Measurements from ENCODE around the gene FECH. TPM values are rescaled to one million over a fixed set of nuclear protein-coding genes. Genes with fewer than 3 reads are reported as not detected.

Gene FECH
- total and polyA plus RNA-seq, 7 experiments from 2014 or later, result 11.7 to 19.4 (median 14.2) TPM

DNA sequence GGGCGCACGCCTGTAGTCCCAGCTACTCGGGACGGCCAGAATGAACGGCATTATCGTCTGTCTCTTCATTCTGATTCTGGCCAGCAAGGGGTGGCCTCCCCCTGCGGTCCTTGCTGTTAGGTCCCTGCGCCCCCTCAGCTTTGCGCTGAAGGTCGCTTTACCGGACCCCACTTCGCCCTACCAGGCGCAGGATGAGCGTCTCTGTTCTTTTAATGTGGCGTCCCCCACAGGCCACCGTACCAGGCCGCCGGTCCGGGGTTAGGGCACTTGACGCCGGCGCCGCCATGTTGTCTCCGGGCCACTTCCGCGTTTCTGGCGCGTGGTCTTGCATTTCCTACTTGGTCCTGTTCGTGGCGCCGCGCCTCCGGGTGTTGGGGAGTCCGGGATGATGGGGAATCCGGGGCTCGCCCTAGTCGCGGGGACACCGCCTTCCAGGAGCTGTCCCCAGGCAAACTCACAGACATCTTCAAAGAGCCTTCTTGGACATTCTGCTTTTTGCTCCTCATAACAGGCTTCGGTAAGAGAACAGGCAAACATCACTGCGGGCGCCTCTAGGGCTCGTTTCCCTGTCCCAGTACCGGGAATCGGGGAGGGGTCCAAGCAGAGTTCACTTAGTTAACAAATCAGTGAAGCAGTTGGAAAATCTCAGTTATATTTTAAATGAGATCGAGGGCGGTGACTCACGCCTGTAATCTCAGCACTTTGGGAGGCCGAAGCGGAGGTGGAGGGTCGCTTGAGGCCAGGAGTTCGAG, 43.7 kb upstream of the FECH start:
- CTCF ChIA-PET, result interaction anchor here (2.3 kb wide), 1 partner anchor 9 kb away, joined by 10 read pairs; the partner anchor contains the start of gene NARS1
- H3K36me3 Mint-ChIP-seq, result peaks cover 0 to 8% (median 0%) of the 10 kb centered on the region in 5 donors
- Histone ChIP-seq H3K9me3 (ENCODE audit: control insufficient read depth in 2 of 3, low read length in 3 of 3) (no peaks in the 10 kb centered on the region), H3K36me3 (ENCODE audit: control insufficient read depth in 2 of 3, insufficient read depth in 3 of 3, low read length in 3 of 3) (no peaks in the 10 kb centered on the region), H3K4me1 (ENCODE audit: control insufficient read depth in 2 of 2, insufficient read depth in 2 of 2, low read length in 2 of 2) (peaks cover 10 to 11% of the 10 kb centered on the region in 2 donors), H3K27ac (ENCODE audit: low read depth, low read length) (peak overlapping the region; percentile 79), H3K4me3 (ENCODE audit: low read length) (peak overlapping the region; percentile 88), H3K27me3 (ENCODE audit: control insufficient read depth in 2 of 2, insufficient read depth in 2 of 2, low read length in 2 of 2) (no peaks in the 10 kb centered on the region)
- intact Hi-C loops (cut with micrococcal nuclease), result loop anchor here (1.0 to 2.0 kb wide), 9 partner anchors 9 to 1509 kb away; partner anchors contain the start of genes FECH (in 2 of the 2), NARS1 (in 2 of the 2), WDR7 (in 2 of the 2) and NEDD4L (in 1 of the 2)
- DNase-seq, result peak; percentile 89 to 95 (median 93)
- peak overlapping the region; percentile 84 to 99 (median 97) for H3K27ac Mint-ChIP-seq
- POLR2A ChIA-PET, result interaction anchor here (0.7 to 2.7 kb wide), 3 partner anchors 8 to 10 kb away, joined by 4 to 19 read pairs (median 4); partner anchors contain the start of gene NARS1
- peaks cover 0 to 4% (median 0%) of the 10 kb centered on the region in 11 donors for H3K9me3 Mint-ChIP-seq
- peaks cover 9 to 23% (median 20%) of the 10 kb centered on the region in 7 donors for H3K4me1 Mint-ChIP-seq
- H3K4me3 Mint-ChIP-seq, result peak overlapping the region; percentile 88 to 98 (median 96)
- H3K27me3 Mint-ChIP-seq, result no peaks in the 10 kb centered on the region
- ATAC-seq, result peak; percentile 99

DNA sequence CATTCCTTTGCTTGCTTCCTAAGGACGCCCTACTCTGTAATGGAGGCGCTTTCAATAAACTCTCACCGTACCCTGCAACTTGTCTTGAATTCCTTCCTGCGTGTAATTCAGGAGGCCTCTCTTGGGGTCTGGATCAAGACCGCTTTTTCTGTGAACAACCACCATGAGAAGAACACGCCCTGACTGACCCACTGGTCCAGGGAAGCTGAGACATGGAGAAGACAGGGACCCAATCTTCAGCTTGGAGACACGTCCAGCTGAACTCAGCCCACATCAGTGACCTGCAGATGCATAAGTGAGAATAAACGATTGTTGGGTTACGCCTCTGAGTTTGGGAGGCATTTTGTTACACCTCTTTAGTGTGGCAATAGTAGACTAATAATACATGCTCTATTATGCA, 42.9 kb upstream of the FECH start:
- Mint-ChIP-seq H3K36me3 (peaks cover 0 to 6% (median 0%) of the 10 kb centered on the region in 5 donors), H3K4me1 (peaks cover 9 to 21% (median 20%) of the 10 kb centered on the region in 7 donors), H3K4me3 (peak overlapping the region; percentile 88 to 98 (median 96)), H3K9me3 (peaks cover 0 to 4% (median 0%) of the 10 kb centered on the region in 11 donors), H3K27me3 (no peaks in the 10 kb centered on the region), H3K27ac (peak overlapping the region in 8 of 9 donors; percentile 13 to 99 (median 98))
- DNase-seq (no peak), ATAC-seq (no peak)
- H3K9me3 ChIP-seq (ENCODE audit: control insufficient read depth in 2 of 3, low read length in 3 of 3), result no peaks in the 10 kb centered on the region
- POLR2A ChIA-PET, result interaction anchor here (0.7 to 2.7 kb wide), 2 partner anchors 7 to 9 kb away, joined by 4 to 19 read pairs; partner anchors contain the start of gene NARS1
- H3K36me3 ChIP-seq (ENCODE audit: control insufficient read depth in 2 of 3, insufficient read depth in 3 of 3, low read length in 3 of 3), result no peaks in the 10 kb centered on the region
- no peaks in the 10 kb centered on the region for H3K27me3 ChIP-seq (ENCODE audit: control insufficient read depth in 2 of 2, insufficient read depth in 2 of 2, low read length in 2 of 2)
- peak overlapping the region; percentile 88 for H3K4me3 ChIP-seq (ENCODE audit: low read length)
- intact Hi-C loops (cut with micrococcal nuclease), result no loop called here
- peak overlapping the region; percentile 79 for H3K27ac ChIP-seq (ENCODE audit: low read depth, low read length)
- peaks cover 10 to 11% of the 10 kb centered on the region in 2 donors for H3K4me1 ChIP-seq (ENCODE audit: control insufficient read depth in 2 of 2, insufficient read depth in 2 of 2, low read length in 2 of 2)
- CTCF ChIA-PET, result interaction anchor here (2.3 kb wide), 1 partner anchor 8 kb away, joined by 10 read pairs; the partner anchor contains the start of gene NARS1

DNA sequence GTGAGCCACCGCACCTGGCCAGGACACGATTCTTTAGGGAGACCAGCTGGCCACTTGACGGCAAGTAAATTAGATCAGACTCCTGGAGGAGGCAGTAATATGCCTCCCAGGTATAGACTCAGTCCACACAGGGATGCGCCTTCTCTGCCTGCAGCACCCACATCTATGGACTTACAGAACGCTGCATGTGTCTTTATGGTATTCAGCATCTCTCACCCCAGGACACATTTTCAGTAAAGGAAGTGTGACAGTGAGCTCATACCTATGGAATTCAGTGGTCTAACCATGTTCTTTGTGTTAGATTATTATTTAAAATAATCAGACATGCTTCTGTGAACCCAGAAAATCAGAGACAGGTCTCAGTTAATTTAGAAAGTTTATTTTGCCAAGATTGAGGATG, 41.0 kb upstream of the FECH start:
- ATAC-seq, result no peak
- Mint-ChIP-seq H3K27me3 (no peaks in the 10 kb centered on the region), H3K36me3 (peaks cover 0 to 4% (median 0%) of the 10 kb centered on the region in 5 donors), H3K4me3 (no peak overlapping the region), H3K4me1 (peaks cover 11 to 21% (median 18%) of the 10 kb centered on the region in 7 donors), H3K9me3 (peaks cover 0 to 3% (median 0%) of the 10 kb centered on the region in 11 donors), H3K27ac (peak overlapping the region in 2 of 9 donors; percentile 16 to 27)
- ChIA-PET CTCF (interaction anchor here (0.6 kb wide), 1 partner anchor 202 kb away, joined by 5 read pairs; no protein-coding TSS in a partner anchor), POLR2A (no interaction called here)
- no peak for DNase-seq
- no peaks in the 10 kb centered on the region for H3K9me3 ChIP-seq (ENCODE audit: control insufficient read depth in 2 of 3, low read length in 3 of 3)
- H3K27ac ChIP-seq (ENCODE audit: low read depth, low read length), result no peak overlapping the region
- no peak overlapping the region for H3K4me3 ChIP-seq (ENCODE audit: low read length)
- no peaks in the 10 kb centered on the region for H3K27me3 ChIP-seq (ENCODE audit: control insufficient read depth in 2 of 2, insufficient read depth in 2 of 2, low read length in 2 of 2)
- H3K36me3 ChIP-seq (ENCODE audit: control insufficient read depth in 2 of 3, insufficient read depth in 3 of 3, low read length in 3 of 3), result no peaks in the 10 kb centered on the region
- intact Hi-C loops (cut with micrococcal nuclease), result no loop called here
- peaks cover 10 to 13% of the 10 kb centered on the region in 2 donors for H3K4me1 ChIP-seq (ENCODE audit: control insufficient read depth in 2 of 2, insufficient read depth in 2 of 2, low read length in 2 of 2)

DNA sequence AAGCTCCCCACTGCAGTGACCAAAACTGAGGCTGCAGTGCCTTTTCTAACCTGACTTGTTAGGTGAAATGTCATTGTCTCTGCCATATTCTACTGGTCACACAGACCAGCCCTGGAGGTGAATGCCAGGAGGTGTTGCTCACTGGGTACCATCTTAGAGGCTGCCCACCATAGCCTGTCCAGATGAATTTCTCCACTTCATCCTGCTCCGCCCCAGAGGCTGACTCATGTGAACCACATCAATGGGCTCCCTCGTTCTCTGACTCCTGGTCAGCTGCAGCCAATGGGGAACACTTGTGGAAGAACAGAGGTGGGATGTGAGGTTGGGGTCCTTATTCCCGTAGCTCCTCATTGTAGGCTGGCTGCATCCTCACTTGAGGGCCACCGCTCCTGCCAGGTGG, 38.5 kb upstream of the FECH start:
- ChIA-PET POLR2A (no interaction called here), CTCF (no interaction called here)
- peaks cover 7 to 22% (median 16%) of the 10 kb centered on the region in 7 donors for H3K4me1 Mint-ChIP-seq
- no peaks in the 10 kb centered on the region for H3K9me3 ChIP-seq (ENCODE audit: control insufficient read depth in 2 of 3, low read length in 3 of 3)
- no peak for ATAC-seq
- H3K4me3 ChIP-seq (ENCODE audit: low read length), result no peak overlapping the region
- no peak for DNase-seq
- H3K27ac Mint-ChIP-seq, result no peak overlapping the region
- H3K4me1 ChIP-seq (ENCODE audit: control insufficient read depth in 2 of 2, insufficient read depth in 2 of 2, low read length in 2 of 2), result peaks cover 13 to 18% of the 10 kb centered on the region in 2 donors
- H3K36me3 Mint-ChIP-seq, result peaks cover 0 to 2% (median 0%) of the 10 kb centered on the region in 5 donors
- no peaks in the 10 kb centered on the region for H3K27me3 ChIP-seq (ENCODE audit: control insufficient read depth in 2 of 2, insufficient read depth in 2 of 2, low read length in 2 of 2)
- H3K4me3 Mint-ChIP-seq, result peak overlapping the region in 1 of 10 donors; percentile 16
- H3K9me3 Mint-ChIP-seq, result no peaks in the 10 kb centered on the region
- H3K27me3 Mint-ChIP-seq, result no peaks in the 10 kb centered on the region
- H3K36me3 ChIP-seq (ENCODE audit: control insufficient read depth in 2 of 3, insufficient read depth in 3 of 3, low read length in 3 of 3), result no peaks in the 10 kb centered on the region
- H3K27ac ChIP-seq (ENCODE audit: low read depth, low read length), result no peak overlapping the region
- intact Hi-C loops (cut with micrococcal nuclease), result loop anchor here in 1 of 2 donors (5.0 kb wide), 2 partner anchors 497 to 1732 kb away; partner anchors contain the start of gene LMAN1

DNA sequence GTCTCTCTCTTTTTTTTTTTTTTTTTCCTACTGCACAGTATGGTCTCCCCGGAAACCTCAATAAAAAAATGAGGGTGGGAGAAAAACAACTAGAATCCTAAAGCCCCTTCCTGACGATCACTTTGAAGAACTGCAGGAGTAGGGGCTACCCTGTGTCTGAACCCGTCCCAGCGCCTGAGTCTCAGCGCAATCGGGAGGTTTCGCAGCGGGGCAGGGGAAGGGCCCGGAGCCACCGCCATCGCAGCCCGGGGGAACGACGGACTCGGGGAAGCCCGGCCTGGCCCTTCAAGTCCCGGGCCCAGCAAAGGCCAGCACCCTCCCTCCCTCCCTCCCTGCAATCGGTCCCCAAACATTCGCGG, 34.7 kb upstream of the FECH start:
- DNase-seq (no peak), ATAC-seq (peak; percentile 4)
- Histone ChIP-seq H3K9me3 (ENCODE audit: control insufficient read depth in 2 of 3, low read length in 3 of 3) (no peaks in the 10 kb centered on the region), H3K4me3 (ENCODE audit: low read length) (peak overlapping the region; percentile 84), H3K36me3 (ENCODE audit: control insufficient read depth in 2 of 3, insufficient read depth in 3 of 3, low read length in 3 of 3) (peaks cover 0 to 4% (median 0%) of the 10 kb centered on the region in 3 experiments), H3K27me3 (ENCODE audit: control insufficient read depth in 2 of 2, insufficient read depth in 2 of 2, low read length in 2 of 2) (no peaks in the 10 kb centered on the region), H3K27ac (ENCODE audit: low read depth, low read length) (peak overlapping the region; percentile 85), H3K4me1 (ENCODE audit: control insufficient read depth in 2 of 2, insufficient read depth in 2 of 2, low read length in 2 of 2) (peaks cover 13 to 19% of the 10 kb centered on the region in 2 donors)
- H3K4me3 Mint-ChIP-seq, result peak overlapping the region; percentile 89 to 99 (median 96)
- ChIA-PET POLR2A (interaction anchor here (0.6 to 1.8 kb wide), 6 partner anchors 9 to 982 kb away, joined by 3 to 19 read pairs (median 5); partner anchors contain the start of gene FECH), CTCF (interaction anchor here (1.8 kb wide), 1 partner anchor 9 kb away, joined by 10 read pairs; no protein-coding TSS in a partner anchor)
- no peaks in the 10 kb centered on the region for H3K9me3 Mint-ChIP-seq
- H3K4me1 Mint-ChIP-seq, result peaks cover 9 to 44% (median 34%) of the 10 kb centered on the region in 7 donors
- peaks cover 0 to 10% (median 5%) of the 10 kb centered on the region in 5 donors for H3K36me3 Mint-ChIP-seq
- H3K27me3 Mint-ChIP-seq, result no peaks in the 10 kb centered on the region
- intact Hi-C loops (cut with micrococcal nuclease), result loop anchor here (1.0 to 5.0 kb wide), 9 partner anchors 9 to 1738 kb away; partner anchors contain the start of genes FECH (in 2 of the 2), LMAN1 (in 2 of the 2), SEC11C (in 2 of the 2) and TXNL1 (in 2 of the 2)
- peak overlapping the region; percentile 93 to 99 (median 98) for H3K27ac Mint-ChIP-seq

DNA sequence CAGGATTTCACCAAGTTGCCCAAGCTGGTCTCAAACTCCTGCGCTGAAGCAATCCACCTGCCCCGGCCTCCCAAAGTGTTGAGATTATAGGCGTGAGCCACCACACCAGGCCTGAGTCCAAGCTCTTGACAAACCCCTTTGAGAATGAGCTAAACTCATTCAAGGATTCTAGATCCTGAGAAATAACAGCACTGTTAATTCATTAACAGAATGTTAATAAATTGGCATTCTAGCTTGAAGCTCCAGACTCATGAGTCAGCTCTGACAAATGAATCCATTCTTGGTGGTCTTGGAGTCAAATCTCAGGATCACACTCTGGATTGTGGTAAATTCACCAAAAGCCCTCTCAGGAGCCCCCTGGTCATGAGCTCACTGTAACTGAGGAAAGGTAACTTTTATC, 33.4 kb upstream of the FECH start:
- no peaks in the 10 kb centered on the region for H3K27me3 ChIP-seq (ENCODE audit: control insufficient read depth in 2 of 2, insufficient read depth in 2 of 2, low read length in 2 of 2)
- peak overlapping the region; percentile 85 for H3K27ac ChIP-seq (ENCODE audit: low read depth, low read length)
- Mint-ChIP-seq H3K36me3 (peaks cover 4 to 15% (median 10%) of the 10 kb centered on the region in 5 donors), H3K4me3 (peak overlapping the region in 8 of 10 donors; percentile 43 to 99 (median 92)), H3K27ac (peak overlapping the region in 8 of 9 donors; percentile 65 to 99 (median 96)), H3K27me3 (no peaks in the 10 kb centered on the region), H3K9me3 (no peaks in the 10 kb centered on the region), H3K4me1 (peaks cover 9 to 52% (median 39%) of the 10 kb centered on the region in 7 donors)
- ChIA-PET CTCF (interaction anchor here (1.3 kb wide), 1 partner anchor 13 kb away, joined by 6 read pairs; no protein-coding TSS in a partner anchor), POLR2A (interaction anchor here (1.1 to 1.2 kb wide), 2 partner anchors 9 to 13 kb away, joined by 3 to 4 read pairs; no protein-coding TSS in a partner anchor)
- H3K9me3 ChIP-seq (ENCODE audit: control insufficient read depth in 2 of 3, low read length in 3 of 3), result no peaks in the 10 kb centered on the region
- no peak for ATAC-seq
- no peak for DNase-seq
- peaks cover 13 to 19% of the 10 kb centered on the region in 2 donors for H3K4me1 ChIP-seq (ENCODE audit: control insufficient read depth in 2 of 2, insufficient read depth in 2 of 2, low read length in 2 of 2)
- no peak overlapping the region for H3K4me3 ChIP-seq (ENCODE audit: low read length)
- H3K36me3 ChIP-seq (ENCODE audit: control insufficient read depth in 2 of 3, insufficient read depth in 3 of 3, low read length in 3 of 3), result peaks cover 0 to 5% (median 0%) of the 10 kb centered on the region in 3 experiments
- intact Hi-C loops (cut with micrococcal nuclease), result loop anchor here (2.0 to 5.0 kb wide), 4 partner anchors 502 to 1739 kb away; partner anchors contain the start of genes LMAN1 (in 2 of the 2) and SEC11C (in 1 of the 2)
